ENCODE results near the gene MAP3K4. TPM values are rescaled to one million over a fixed set of nuclear protein-coding genes. Genes with fewer than 3 reads are reported as not detected.

MAP3K4 gene
- total RNA-seq, 1 experiment from 2014 or later: 54.3 TPM

GRCh38 chr6:160962835-160963623 lies 28.5 kb upstream of the MAP3K4 start:
- Histone ChIP-seq H2BK120ac (ENCODE audit: low read depth, low read length, poor library complexity, severe bottlenecking) (no peak overlapping the region), H3K27ac (ENCODE audit: insufficient read length, low read depth, low read length) (no peak overlapping the region), H3K9me3 (ENCODE audit: control insufficient read depth, low read depth, low read length) (no peaks in the 10 kb centered on the region), H3K4ac (ENCODE audit: low read depth, low read length) (no peak overlapping the region), H3K27me3 (ENCODE audit: insufficient read depth, low read length) (no peaks in the 10 kb centered on the region), H3T11ph (ENCODE audit: low read length) (no peak overlapping the region), H4K91ac (ENCODE audit: insufficient read length, low read depth, low read length) (no peak overlapping the region), H2BK20ac (ENCODE audit: low read depth, low read length, poor library complexity, severe bottlenecking) (no peak overlapping the region), H3K79me2 (ENCODE audit: insufficient read depth, low read length) (no peaks in the 10 kb centered on the region), H4K5ac (ENCODE audit: insufficient read length, low read depth, low read length) (no peak overlapping the region), H3K79me1 (ENCODE audit: insufficient read depth, low read depth, low read length, poor library complexity, severe bottlenecking) (no peaks in the 10 kb centered on the region), H2BK5ac (ENCODE audit: insufficient read length, low read length) (no peak overlapping the region), H2BK12ac (ENCODE audit: insufficient read length, low read depth, low read length) (no peak overlapping the region), H3K14ac (ENCODE audit: insufficient read depth, low read length) (no peak overlapping the region), H2AK5ac (ENCODE audit: insufficient read length, low read length) (no peak overlapping the region), H4K20me1 (ENCODE audit: control insufficient read depth, insufficient read depth, insufficient read length) (no peaks in the 10 kb centered on the region), H3K4me2 (ENCODE audit: insufficient read depth, insufficient read length, low read length) (no peak overlapping the region), H3K4me1 (ENCODE audit: insufficient read depth, low read length) (no peaks in the 10 kb centered on the region), H2BK15ac (ENCODE audit: low read depth, low read length) (no peak overlapping the region), H3K23me2 (ENCODE audit: insufficient read length, low read depth, low read length, poor library complexity, severe bottlenecking) (no peaks in the 10 kb centered on the region), H3K23ac (ENCODE audit: insufficient read length, low read depth, low read length) (no peak overlapping the region), H3K18ac (ENCODE audit: insufficient read length, low read depth, low read length) (no peak overlapping the region), H2AFZ (ENCODE audit: low read length) (no peak overlapping the region), H4K8ac (replicated peaks; ENCODE audit: insufficient read length, low read depth, low read length) (no peak overlapping the region), H3K9ac (ENCODE audit: extremely low read depth, insufficient read length, low read length) (no peak overlapping the region), H3K56ac (ENCODE audit: insufficient read length, low read depth, low read length) (no peak overlapping the region)
- no CpG with 5 or more reads among the region's 15 CpGs for WGBS (ENCODE audit: extremely low coverage, insufficient read length, low lambda C conversion rate)
- Mint-ChIP-seq H3K4me3 (no peak overlapping the region), H3K27ac (no peak overlapping the region), H3K9me3 (no peaks in the 10 kb centered on the region; a peak in 1 of 5 replicates), H3K4me1 (peaks cover 9 to 10% of the 10 kb centered on the region in 2 experiments), H3K36me3 (ENCODE audit: insufficient read depth in 1 of 3, low read depth in 3 of 3) (no peaks in the 10 kb centered on the region), H3K27me3 (ENCODE audit: low read depth) (no peaks in the 10 kb centered on the region)
- TF ChIP-seq, protein P1, sequence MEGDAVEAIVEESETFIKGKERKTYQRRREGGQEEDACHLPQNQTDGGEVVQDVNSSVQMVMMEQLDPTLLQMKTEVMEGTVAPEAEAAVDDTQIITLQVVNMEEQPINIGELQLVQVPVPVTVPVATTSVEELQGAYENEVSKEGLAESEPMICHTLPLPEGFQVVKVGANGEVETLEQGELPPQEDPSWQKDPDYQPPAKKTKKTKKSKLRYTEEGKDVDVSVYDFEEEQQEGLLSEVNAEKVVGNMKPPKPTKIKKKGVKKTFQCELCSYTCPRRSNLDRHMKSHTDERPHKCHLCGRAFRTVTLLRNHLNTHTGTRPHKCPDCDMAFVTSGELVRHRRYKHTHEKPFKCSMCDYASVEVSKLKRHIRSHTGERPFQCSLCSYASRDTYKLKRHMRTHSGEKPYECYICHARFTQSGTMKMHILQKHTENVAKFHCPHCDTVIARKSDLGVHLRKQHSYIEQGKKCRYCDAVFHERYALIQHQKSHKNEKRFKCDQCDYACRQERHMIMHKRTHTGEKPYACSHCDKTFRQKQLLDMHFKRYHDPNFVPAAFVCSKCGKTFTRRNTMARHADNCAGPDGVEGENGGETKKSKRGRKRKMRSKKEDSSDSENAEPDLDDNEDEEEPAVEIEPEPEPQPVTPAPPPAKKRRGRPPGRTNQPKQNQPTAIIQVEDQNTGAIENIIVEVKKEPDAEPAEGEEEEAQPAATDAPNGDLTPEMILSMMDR (conservative IDR thresholded peaks at IDR 0.05): no peak
- DNase-seq: no peak
